BJ (cell line): ENCODE data around the gene TBCB. TPM values are rescaled to one million over a fixed set of nuclear protein-coding genes. Genes with fewer than 3 reads are reported as not detected.

Experiments
- CTCF ChIA-PET: fragments of 350-600 bp; formaldehyde crosslinking; extraction: SDS; loops from one replicate; lab custom pipeline; 2021; ENCODE audit warnings: antibody characterized with exemption, inconsistent platforms; lab: Yijun Ruan, JAX
- POLR2A ChIA-PET: fragments of 300-600 bp; sonication (Branson Sonifier 250); formaldehyde crosslinking; extraction: SDS; loops from one replicate; lab custom pipeline; 2021; ENCODE audit warnings: antibody characterized with exemption; lab: Charles Lee
- DNase-seq: peaks from one replicate; pipeline ENCODE4 v3.0.0-alpha.2; 2011; ENCODE audit warnings: low read depth
- H3K27me3 ChIP-seq: 2 replicates; pipeline ENCODE4 v1.6.0; 2011; ENCODE audit warnings: low read length; ENCODE audit not compliant: control insufficient read depth, insufficient read depth
- H3K36me3 ChIP-seq: 2 replicates; pipeline ENCODE4 v1.5.1; 2011; ENCODE audit warnings: low read length; ENCODE audit not compliant: control insufficient read depth, insufficient read depth
- H3K4me3 ChIP-seq: 2 replicates; pipeline ENCODE4 v1.5.1; 2011; ENCODE audit warnings: low read depth, mild to moderate bottlenecking, control low read depth, low read length
- polyA plus RNA-seq: library from polyadenylated mRNA; depleted of rRNA; stranded (reverse); fragments of >200 nt; gene quantifications from 2 replicates; pipeline ENCODE4 v1.2.3, GENCODE V29; 2011
- TF ChIP-seq, protein P1 (sequence below): IDR thresholded peaks from 2 replicates; pipeline ENCODE4 v1.5.1; 2011; ENCODE audit warnings: low read depth, mild to moderate bottlenecking, control low read depth, inconsistent platforms, low read length, moderate library complexity; ENCODE audit not compliant: insufficient read depth

Gene TBCB
- polyA plus RNA-seq, 1 experiment: 251 TPM

DNA sequence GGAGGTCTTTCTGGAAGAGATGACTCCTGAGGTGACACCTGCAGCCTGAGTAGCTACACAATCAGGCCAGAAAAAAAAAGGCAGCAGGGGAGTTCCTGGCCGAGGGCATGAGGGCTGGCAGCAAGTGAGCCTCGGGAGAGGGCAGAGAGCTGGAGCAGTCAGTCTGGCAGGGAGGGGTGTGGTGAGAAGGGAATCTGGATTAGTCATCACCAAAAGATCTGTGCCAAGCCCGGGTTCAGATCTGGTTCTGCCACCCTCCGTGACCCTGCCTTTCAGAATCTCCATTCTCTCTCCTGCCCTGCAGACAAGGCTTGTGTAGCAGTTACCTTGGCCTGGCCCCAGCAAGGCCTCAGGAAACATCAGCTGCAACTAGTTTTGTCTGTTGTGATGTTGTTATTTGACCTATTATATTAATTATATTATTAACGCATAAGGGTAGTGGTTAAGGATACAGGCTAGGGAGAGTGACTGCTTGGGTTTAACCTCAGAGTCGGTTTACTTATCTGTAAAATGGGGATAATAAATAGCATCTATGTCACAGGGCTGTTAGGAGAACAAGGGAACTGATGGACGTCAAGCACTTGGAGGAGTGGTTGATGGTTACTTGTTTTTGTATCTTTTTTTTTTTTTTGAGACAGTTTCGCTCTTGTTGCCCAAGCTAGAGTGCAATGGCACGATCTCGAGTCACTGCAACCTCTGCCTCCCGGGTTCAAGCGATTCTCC, 21.9 kb downstream of the TBCB start:
- POLR2A ChIA-PET: no interaction called here

DNA sequence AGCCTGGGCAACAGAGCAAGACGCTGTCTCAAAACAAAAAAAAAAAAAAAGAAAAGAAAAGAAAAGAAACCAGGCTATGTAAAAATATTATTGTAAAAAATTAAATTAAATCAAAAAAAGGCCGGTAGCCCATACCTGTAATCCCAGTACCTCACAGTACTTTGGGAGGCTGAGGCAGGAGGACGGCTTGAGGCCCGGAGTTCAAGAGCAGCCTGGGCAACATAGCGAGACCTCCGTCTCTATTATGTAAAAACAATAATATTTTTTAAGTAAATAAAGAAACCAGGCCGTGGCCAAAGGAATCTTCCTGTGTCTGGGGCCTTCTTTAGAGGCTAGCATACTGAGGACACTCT, 23.8 kb downstream of the TBCB start:
- Histone ChIP-seq H3K4me3 (peak overlapping the region; percentile 94), H3K36me3 (peaks cover 9% of the 10 kb centered on the region), H3K27me3 (no peaks in the 10 kb centered on the region)
- DNase-seq: no peak
- ChIA-PET POLR2A (interaction anchor here (1.0 kb wide), 1 partner anchor 11 kb away, joined by 4 read pairs; no protein-coding TSS in a partner anchor), CTCF (interaction anchor here (3.1 kb wide), 1 partner anchor 11 kb away, joined by 13 read pairs; no protein-coding TSS in a partner anchor)
- TF ChIP-seq, protein P1, sequence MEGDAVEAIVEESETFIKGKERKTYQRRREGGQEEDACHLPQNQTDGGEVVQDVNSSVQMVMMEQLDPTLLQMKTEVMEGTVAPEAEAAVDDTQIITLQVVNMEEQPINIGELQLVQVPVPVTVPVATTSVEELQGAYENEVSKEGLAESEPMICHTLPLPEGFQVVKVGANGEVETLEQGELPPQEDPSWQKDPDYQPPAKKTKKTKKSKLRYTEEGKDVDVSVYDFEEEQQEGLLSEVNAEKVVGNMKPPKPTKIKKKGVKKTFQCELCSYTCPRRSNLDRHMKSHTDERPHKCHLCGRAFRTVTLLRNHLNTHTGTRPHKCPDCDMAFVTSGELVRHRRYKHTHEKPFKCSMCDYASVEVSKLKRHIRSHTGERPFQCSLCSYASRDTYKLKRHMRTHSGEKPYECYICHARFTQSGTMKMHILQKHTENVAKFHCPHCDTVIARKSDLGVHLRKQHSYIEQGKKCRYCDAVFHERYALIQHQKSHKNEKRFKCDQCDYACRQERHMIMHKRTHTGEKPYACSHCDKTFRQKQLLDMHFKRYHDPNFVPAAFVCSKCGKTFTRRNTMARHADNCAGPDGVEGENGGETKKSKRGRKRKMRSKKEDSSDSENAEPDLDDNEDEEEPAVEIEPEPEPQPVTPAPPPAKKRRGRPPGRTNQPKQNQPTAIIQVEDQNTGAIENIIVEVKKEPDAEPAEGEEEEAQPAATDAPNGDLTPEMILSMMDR: no peak

More for the DNA sequence above, 21.9 kb downstream of the TBCB start:
- Histone ChIP-seq H3K4me3 (no peak overlapping the region), H3K27me3 (no peaks in the 10 kb centered on the region), H3K36me3 (peaks cover 2% of the 10 kb centered on the region)
- DNase-seq: no peak
- CTCF ChIA-PET: interaction anchor here (0.6 to 2.8 kb wide), 4 partner anchors 9 to 1417 kb away, joined by 3 to 8 read pairs (median 6); no protein-coding TSS in a partner anchor
- TF ChIP-seq, protein P1: no peak

DNA sequence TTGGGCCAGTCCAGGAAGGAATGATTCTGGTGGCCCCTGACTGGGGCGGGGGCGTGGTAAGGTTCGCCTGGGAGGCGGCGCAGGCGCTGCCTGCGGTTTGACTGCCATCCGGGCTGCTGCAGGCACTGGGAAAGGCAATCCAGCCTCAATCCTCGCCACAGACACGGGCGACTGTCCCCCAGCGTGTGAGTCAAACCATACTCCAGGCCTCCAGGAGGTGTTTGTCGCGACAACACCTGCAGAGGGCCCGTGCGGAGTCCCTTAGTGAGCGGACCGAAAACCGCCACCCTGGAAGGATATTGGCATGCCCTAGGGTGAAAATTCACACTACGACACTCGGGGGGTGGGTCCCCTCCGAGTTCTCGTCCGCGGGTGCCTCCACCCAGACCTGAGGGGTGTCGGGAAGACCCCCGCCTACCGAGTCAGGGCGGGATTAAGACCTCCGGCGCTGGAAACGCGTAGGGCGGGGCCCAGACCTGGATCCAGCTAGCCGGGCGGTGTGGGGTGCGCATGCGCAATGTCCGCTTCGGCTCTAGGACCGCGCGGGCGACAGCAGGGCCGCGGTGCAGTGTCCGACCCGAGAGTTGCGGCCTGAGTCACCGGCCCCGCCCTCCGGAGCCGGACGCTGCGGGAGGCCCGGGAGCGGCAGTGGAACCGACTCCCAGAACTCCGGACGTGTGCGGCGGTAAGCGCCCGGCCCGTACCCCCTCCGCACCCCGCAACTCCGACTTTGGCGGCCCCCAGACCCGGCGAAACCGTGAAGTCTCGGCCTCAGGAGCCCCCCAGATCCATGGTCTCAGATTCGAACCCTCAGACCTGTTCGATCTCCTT, 24.4 kb downstream of the TBCB start, which contains the start of gene CAPNS1:
TSS of gene CAPNS1 (plus strand) at position 594 of the 831 bp plus-strand sequence. CDS start 946 bp downstream, outside the sequence.
- Histone ChIP-seq H3K4me3 (peak within 1 kb of the TSS; percentile 94), H3K27me3 (no peaks in the 10 kb centered on the region), H3K36me3 (peaks cover 11% of the 10 kb centered on the region)
- TF ChIP-seq, protein P1: no peak
- CTCF ChIA-PET: interaction anchor here (3.1 kb wide), 1 partner anchor 12 kb away, joined by 13 read pairs; no protein-coding TSS in a partner anchor
- DNase-seq: peak; percentile 66
- POLR2A ChIA-PET: interaction anchor here (1.0 kb wide), 1 partner anchor 12 kb away, joined by 4 read pairs; no protein-coding TSS in a partner anchor

DNA sequence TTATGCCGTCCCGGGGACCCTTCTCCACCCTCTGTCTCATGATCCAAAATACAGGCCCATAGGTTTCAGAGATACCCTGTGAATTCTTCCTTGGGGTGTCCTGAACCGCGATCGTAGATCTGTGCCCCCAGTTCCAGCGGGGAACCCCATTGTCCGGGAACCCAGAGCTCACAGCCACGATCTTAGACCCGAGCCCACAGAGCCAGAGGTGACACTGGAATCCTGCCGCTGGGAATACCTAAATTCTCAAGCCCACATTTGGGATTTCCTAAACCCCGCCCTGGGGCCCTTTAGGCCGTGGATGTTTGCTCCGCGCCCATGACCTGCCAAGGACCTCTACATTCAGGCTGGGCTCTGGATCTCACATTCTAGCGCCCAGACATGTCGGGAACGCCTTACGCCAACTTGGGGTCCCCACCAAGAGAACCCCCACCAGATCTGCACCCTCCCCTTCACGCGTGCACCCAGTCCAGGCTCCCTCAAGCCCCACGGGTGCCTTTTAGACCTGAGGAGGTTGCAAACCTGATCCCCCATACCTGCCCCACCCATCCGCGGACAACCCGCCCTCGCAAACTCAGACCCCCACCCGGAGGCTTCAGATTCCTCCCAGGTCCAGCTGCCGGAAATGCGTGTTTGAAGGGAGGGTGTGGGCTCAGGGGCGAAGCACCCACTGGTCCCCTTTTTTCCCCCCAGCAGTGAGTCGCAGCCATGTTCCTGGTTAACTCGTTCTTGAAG, 25.2 kb downstream of the TBCB start:
- ChIA-PET POLR2A (interaction anchor here (1.0 kb wide), 1 partner anchor 13 kb away, joined by 4 read pairs; no protein-coding TSS in a partner anchor), CTCF (interaction anchor here (1.1 to 3.1 kb wide), 2 partner anchors 11 to 13 kb away, joined by 3 to 13 read pairs; no protein-coding TSS in a partner anchor)
- no peak for DNase-seq
- TF ChIP-seq, protein P1: no peak
- H3K36me3 ChIP-seq: peaks cover 11% of the 10 kb centered on the region
- H3K27me3 ChIP-seq: no peaks in the 10 kb centered on the region
- H3K4me3 ChIP-seq: peak overlapping the region; percentile 94
